Measurements from ENCODE around the gene CACNA1H.

CACNA1H gene

GRCh38 chr16:1112506-1113184 is 40.3 kb upstream of the CACNA1H start:
- Histone ChIP-seq H4K20me1 (ENCODE audit: insufficient read depth) (no peaks in the 10 kb centered on the region), H3K4me2 (no peak overlapping the region), H3K79me2 (ENCODE audit: insufficient read depth, low read depth) (no peaks in the 10 kb centered on the region), H3K4me1 (ENCODE audit: low read depth, poor library complexity, severe bottlenecking) (no peaks in the 10 kb centered on the region), H3K27ac (no peak overlapping the region), H3K27me3 (ENCODE audit: insufficient read depth, low read depth) (peaks cover 92% of the 10 kb centered on the region), H2AFZ (ENCODE audit: low read depth) (no peak overlapping the region), H3K4me3 (IDR thresholded peaks at IDR 0.05; ENCODE audit: insufficient read depth, low read depth, low read length) (no peak overlapping the region), H3K9ac (no peak overlapping the region), H3K36me3 (ENCODE audit: insufficient read depth) (no peaks in the 10 kb centered on the region)
- TF ChIP-seq, protein P1, sequence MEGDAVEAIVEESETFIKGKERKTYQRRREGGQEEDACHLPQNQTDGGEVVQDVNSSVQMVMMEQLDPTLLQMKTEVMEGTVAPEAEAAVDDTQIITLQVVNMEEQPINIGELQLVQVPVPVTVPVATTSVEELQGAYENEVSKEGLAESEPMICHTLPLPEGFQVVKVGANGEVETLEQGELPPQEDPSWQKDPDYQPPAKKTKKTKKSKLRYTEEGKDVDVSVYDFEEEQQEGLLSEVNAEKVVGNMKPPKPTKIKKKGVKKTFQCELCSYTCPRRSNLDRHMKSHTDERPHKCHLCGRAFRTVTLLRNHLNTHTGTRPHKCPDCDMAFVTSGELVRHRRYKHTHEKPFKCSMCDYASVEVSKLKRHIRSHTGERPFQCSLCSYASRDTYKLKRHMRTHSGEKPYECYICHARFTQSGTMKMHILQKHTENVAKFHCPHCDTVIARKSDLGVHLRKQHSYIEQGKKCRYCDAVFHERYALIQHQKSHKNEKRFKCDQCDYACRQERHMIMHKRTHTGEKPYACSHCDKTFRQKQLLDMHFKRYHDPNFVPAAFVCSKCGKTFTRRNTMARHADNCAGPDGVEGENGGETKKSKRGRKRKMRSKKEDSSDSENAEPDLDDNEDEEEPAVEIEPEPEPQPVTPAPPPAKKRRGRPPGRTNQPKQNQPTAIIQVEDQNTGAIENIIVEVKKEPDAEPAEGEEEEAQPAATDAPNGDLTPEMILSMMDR (conservative IDR thresholded peaks at IDR 0.05; ENCODE audit: low read depth, low read length), result no peak

GRCh38 chr16:1113489-1113888 is 39.4 kb upstream of the CACNA1H start:
- Histone ChIP-seq H3K27me3 (ENCODE audit: insufficient read depth, low read depth) (peaks cover 92% of the 10 kb centered on the region), H3K9ac (no peak overlapping the region), H3K79me2 (ENCODE audit: insufficient read depth, low read depth) (no peaks in the 10 kb centered on the region), H3K4me1 (ENCODE audit: low read depth, poor library complexity, severe bottlenecking) (no peaks in the 10 kb centered on the region), H4K20me1 (ENCODE audit: insufficient read depth) (no peaks in the 10 kb centered on the region), H3K36me3 (ENCODE audit: insufficient read depth) (no peaks in the 10 kb centered on the region), H3K27ac (no peak overlapping the region), H2AFZ (ENCODE audit: low read depth) (no peak overlapping the region), H3K4me3 (IDR thresholded peaks at IDR 0.05; ENCODE audit: insufficient read depth, low read depth, low read length) (no peak overlapping the region), H3K4me2 (no peak overlapping the region)
- TF ChIP-seq, protein P1 (conservative IDR thresholded peaks at IDR 0.05; ENCODE audit: low read depth, low read length), result no peak

DNA sequence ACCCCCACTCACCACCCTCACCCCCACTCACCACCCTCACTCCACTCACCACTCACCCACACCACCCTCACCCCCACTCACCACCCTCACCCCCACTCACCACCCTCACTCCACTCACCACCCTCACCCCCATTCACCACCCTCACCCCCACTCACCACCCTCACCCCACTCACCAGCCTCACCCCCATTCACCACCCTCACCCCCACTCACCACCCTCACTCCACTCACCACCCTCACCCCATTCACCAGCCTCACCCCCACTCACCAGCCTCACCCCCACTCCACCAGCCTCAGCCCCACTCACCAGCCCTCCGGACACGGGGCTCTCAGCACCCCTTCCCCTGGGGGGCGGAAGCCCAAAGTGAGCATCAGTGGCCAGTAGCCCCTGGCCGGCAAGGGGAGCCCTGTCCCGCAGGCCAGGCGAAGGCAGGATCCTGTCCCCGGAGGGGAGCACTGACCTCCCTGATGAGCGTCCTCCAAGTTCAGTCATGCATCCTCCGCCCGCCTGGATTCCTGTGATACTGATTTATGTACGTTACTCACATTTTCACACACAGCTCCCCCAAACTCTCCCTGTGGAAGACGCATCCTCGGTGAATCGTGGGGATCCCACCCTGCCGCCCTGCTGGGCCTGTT is 38.9 kb upstream of the CACNA1H start:
- Histone ChIP-seq H3K4me1 (ENCODE audit: low read depth, poor library complexity, severe bottlenecking) (no peaks in the 10 kb centered on the region), H3K9ac (no peak overlapping the region), H3K4me3 (IDR thresholded peaks at IDR 0.05; ENCODE audit: insufficient read depth, low read depth, low read length) (no peak overlapping the region), H3K27me3 (ENCODE audit: insufficient read depth, low read depth) (peaks cover 92% of the 10 kb centered on the region), H3K79me2 (ENCODE audit: insufficient read depth, low read depth) (no peaks in the 10 kb centered on the region), H3K4me2 (no peak overlapping the region), H3K27ac (no peak overlapping the region), H3K36me3 (ENCODE audit: insufficient read depth) (no peaks in the 10 kb centered on the region), H4K20me1 (ENCODE audit: insufficient read depth) (no peaks in the 10 kb centered on the region), H2AFZ (ENCODE audit: low read depth) (no peak overlapping the region)
- TF ChIP-seq, protein P1 (conservative IDR thresholded peaks at IDR 0.05; ENCODE audit: low read depth, low read length), result no peak

GRCh38 chr16:1116693-1117077 is 36.2 kb upstream of the CACNA1H start:
- no peaks in the 10 kb centered on the region for H3K36me3 ChIP-seq (ENCODE audit: insufficient read depth)
- H3K27ac ChIP-seq, result no peak overlapping the region
- no peak overlapping the region for H3K9ac ChIP-seq
- H3K4me3 ChIP-seq (IDR thresholded peaks at IDR 0.05; ENCODE audit: insufficient read depth, low read depth, low read length), result no peak overlapping the region
- H3K4me2 ChIP-seq, result no peak overlapping the region
- peaks cover 10% of the 10 kb centered on the region for H3K4me1 ChIP-seq (ENCODE audit: low read depth, poor library complexity, severe bottlenecking)
- TF ChIP-seq, protein P1 (conservative IDR thresholded peaks at IDR 0.05; ENCODE audit: low read depth, low read length), result no peak
- peaks cover 92% of the 10 kb centered on the region for H3K27me3 ChIP-seq (ENCODE audit: insufficient read depth, low read depth)
- H4K20me1 ChIP-seq (ENCODE audit: insufficient read depth), result no peaks in the 10 kb centered on the region
- no peaks in the 10 kb centered on the region for H3K79me2 ChIP-seq (ENCODE audit: insufficient read depth, low read depth)
- no peak overlapping the region for H2AFZ ChIP-seq (ENCODE audit: low read depth)
